ENCODE results near the gene NOS3. TPM values are rescaled to one million over a fixed set of nuclear protein-coding genes. Genes with fewer than 3 reads are reported as not detected.

The NOS3 gene
- total and polyA plus RNA-seq, 9 of the 15 experiments (the other 6 are each of a cell fraction or from before 2014, with no cell fraction given), result 1.1 to 121 (median 23.6) TPM

- BruUV-seq (replicated peaks), result no TSS peak
- Histone ChIP-seq H3K36me3 (ENCODE audit: control insufficient read depth, insufficient read depth, low read length) (peaks cover 76% of the 10 kb centered on the region; the same call in 2 of the 3 replicates), H2AFZ (ENCODE audit: low read depth, low read length) (no peak overlapping the region), H3K27me3 (ENCODE audit: control insufficient read depth in 2 of 2, insufficient read depth in 2 of 2, low read length in 2 of 2) (no peaks in the 10 kb centered on the region), H3K27ac (ENCODE audit: extremely low read depth, low read depth, low read length) (no peak overlapping the region), H3K4me2 (ENCODE audit: insufficient read depth, low read length) (no peak overlapping the region), H3K79me2 (ENCODE audit: control insufficient read depth, insufficient read depth, low read length) (peaks cover 32% of the 10 kb centered on the region), H3K4me1 (replicated peaks in 1 of 2; ENCODE audit: control insufficient read depth in 2 of 2, insufficient read depth in 2 of 2, low read length in 2 of 2) (peaks cover 10 to 58% of the 10 kb centered on the region in 2 experiments), H4K20me1 (replicated peaks; ENCODE audit: control insufficient read depth, insufficient read depth, low read length) (no peaks in the 10 kb centered on the region), H3K9me1 (ENCODE audit: control insufficient read depth, insufficient read depth, low read length) (no peaks in the 10 kb centered on the region), H3K9ac (ENCODE audit: insufficient read depth in 1 of 2, low read depth in 2 of 2, low read length in 2 of 2) (peak overlapping the region in 1 of 2 experiments; percentile 5; a peak in 2 of 4 replicates), H3K4me3 (no peak overlapping the region), H3K9me3 (replicated peaks; ENCODE audit: control insufficient read depth, insufficient read depth, low read depth, low read length) (no peaks in the 10 kb centered on the region)
- ChIA-PET CTCF (ENCODE audit: low intra/inter-chr PET ratio) (interaction anchor here (1.1 kb wide), 1 partner anchor 77 kb away, joined by 3 read pairs; no protein-coding TSS in a partner anchor), POLR2A (interaction anchor here (0.7 kb wide), 1 partner anchor 10 kb away, joined by 3 read pairs; no protein-coding TSS in a partner anchor)
- TF ChIP-seq POLR2G (IDR thresholded peaks at IDR 0.05; ENCODE audit: low read depth, low read length) (0 out of 2 replicates have a peak, but pooled peaks have one; percentile 4), BRD4 (IDR thresholded peaks at IDR 0.05) (no peak), ATF1 (CRISPR knock-in tag; IDR thresholded peaks at IDR 0.05) (0 out of 2 replicates have a peak, but pooled peaks have one; percentile 2), ATF1 (tag; IDR thresholded peaks at IDR 0.05) (no peak)
- FAIRE-seq (no peak), ATAC-seq (no peak), DNase-seq (ENCODE audit: extremely low read depth in 1 of 4, low spot score in 3 of 4) (no peak)
- WGBS (ENCODE audit: insufficient coverage, low coverage, missing lambda C conversion rate), result 84% methylated on average over 5 of the region's 5 CpGs
- in situ Hi-C loops (cut with MboI) (no loop called here), intact Hi-C loops (cut with micrococcal nuclease) (no loop called here)
Measured at GRCh38 chr7:151033864-151034249, 43.0 kb downstream of the NOS3 start.

GRCh38 chr7:151034312-151035025 is 43.7 kb downstream of the NOS3 start:
- Histone ChIP-seq H4K20me1 (replicated peaks; ENCODE audit: control insufficient read depth, insufficient read depth, low read length) (peaks cover under 1% of the 10 kb centered on the region), H3K9me1 (ENCODE audit: control insufficient read depth, insufficient read depth, low read length) (no peaks in the 10 kb centered on the region), H2AFZ (ENCODE audit: low read depth, low read length) (no peak overlapping the region), H3K4me2 (ENCODE audit: insufficient read depth, low read length) (no peak overlapping the region), H3K9me3 (replicated peaks; ENCODE audit: control insufficient read depth, insufficient read depth, low read depth, low read length) (no peaks in the 10 kb centered on the region), H3K4me1 (replicated peaks in 1 of 2; ENCODE audit: control insufficient read depth in 2 of 2, insufficient read depth in 2 of 2, low read length in 2 of 2) (peaks cover 14 to 61% of the 10 kb centered on the region in 2 experiments), H3K27ac (ENCODE audit: extremely low read depth, low read depth, low read length) (no peak overlapping the region), H3K27me3 (ENCODE audit: control insufficient read depth in 2 of 2, insufficient read depth in 2 of 2, low read length in 2 of 2) (no peaks in the 10 kb centered on the region), H3K4me3 (no peak overlapping the region), H3K9ac (ENCODE audit: insufficient read depth in 1 of 2, low read depth in 2 of 2, low read length in 2 of 2) (peak overlapping the region in 1 of 2 experiments; percentile 59; a peak in 2 of 4 replicates), H3K36me3 (ENCODE audit: control insufficient read depth, insufficient read depth, low read length) (peaks cover 76% of the 10 kb centered on the region; the same call in 2 of the 3 replicates), H3K79me2 (ENCODE audit: control insufficient read depth, insufficient read depth, low read length) (peaks cover 25% of the 10 kb centered on the region)
- BruUV-seq (replicated peaks), result no TSS peak
- in situ Hi-C loops (cut with MboI), result no loop called here
- TF ChIP-seq, protein P1, sequence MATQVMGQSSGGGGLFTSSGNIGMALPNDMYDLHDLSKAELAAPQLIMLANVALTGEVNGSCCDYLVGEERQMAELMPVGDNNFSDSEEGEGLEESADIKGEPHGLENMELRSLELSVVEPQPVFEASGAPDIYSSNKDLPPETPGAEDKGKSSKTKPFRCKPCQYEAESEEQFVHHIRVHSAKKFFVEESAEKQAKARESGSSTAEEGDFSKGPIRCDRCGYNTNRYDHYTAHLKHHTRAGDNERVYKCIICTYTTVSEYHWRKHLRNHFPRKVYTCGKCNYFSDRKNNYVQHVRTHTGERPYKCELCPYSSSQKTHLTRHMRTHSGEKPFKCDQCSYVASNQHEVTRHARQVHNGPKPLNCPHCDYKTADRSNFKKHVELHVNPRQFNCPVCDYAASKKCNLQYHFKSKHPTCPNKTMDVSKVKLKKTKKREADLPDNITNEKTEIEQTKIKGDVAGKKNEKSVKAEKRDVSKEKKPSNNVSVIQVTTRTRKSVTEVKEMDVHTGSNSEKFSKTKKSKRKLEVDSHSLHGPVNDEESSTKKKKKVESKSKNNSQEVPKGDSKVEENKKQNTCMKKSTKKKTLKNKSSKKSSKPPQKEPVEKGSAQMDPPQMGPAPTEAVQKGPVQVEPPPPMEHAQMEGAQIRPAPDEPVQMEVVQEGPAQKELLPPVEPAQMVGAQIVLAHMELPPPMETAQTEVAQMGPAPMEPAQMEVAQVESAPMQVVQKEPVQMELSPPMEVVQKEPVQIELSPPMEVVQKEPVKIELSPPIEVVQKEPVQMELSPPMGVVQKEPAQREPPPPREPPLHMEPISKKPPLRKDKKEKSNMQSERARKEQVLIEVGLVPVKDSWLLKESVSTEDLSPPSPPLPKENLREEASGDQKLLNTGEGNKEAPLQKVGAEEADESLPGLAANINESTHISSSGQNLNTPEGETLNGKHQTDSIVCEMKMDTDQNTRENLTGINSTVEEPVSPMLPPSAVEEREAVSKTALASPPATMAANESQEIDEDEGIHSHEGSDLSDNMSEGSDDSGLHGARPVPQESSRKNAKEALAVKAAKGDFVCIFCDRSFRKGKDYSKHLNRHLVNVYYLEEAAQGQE (IDR thresholded peaks at IDR 0.05; ENCODE audit: borderline replicate concordance), result no peak
- TF ChIP-seq, protein P1 (CRISPR knock-in tag; IDR thresholded peaks at IDR 0.05; ENCODE audit: low read depth), result no peak
- peak; percentile 21; the same call in 1 of the 2 replicates for TF ChIP-seq POLR2G (IDR thresholded peaks at IDR 0.05; ENCODE audit: low read depth, low read length)
- TF ChIP-seq FOXP1 (CRISPR knock-in tag; IDR thresholded peaks at IDR 0.05), result no peak
- no peak for FAIRE-seq
- CTCF ChIA-PET (ENCODE audit: low intra/inter-chr PET ratio), result no interaction called here
- intact Hi-C loops (cut with micrococcal nuclease), result no loop called here
- ATAC-seq, result no peak
- whole genome bisulfite sequencing (ENCODE audit: insufficient coverage, low coverage, missing lambda C conversion rate), result 93% methylated on average over 21 of the region's 21 CpGs
- no peak for DNase-seq (ENCODE audit: extremely low read depth in 1 of 4, low spot score in 3 of 4)
- POLR2A ChIA-PET, result interaction anchor here (0.7 to 1.3 kb wide), 4 partner anchors 8 to 49 kb away, joined by 3 to 5 read pairs (median 3); partner anchors contain the start of genes FASTK and TMUB1

All from K562 (cell line).